ENCODE measurements around the gene ZNF771. TPM values are rescaled to one million over a fixed set of nuclear protein-coding genes. Genes with fewer than 3 reads are reported as not detected.

The ZNF771 gene
- total RNA-seq, 1 experiment from 2014 or later: 11.0 TPM

DNA sequence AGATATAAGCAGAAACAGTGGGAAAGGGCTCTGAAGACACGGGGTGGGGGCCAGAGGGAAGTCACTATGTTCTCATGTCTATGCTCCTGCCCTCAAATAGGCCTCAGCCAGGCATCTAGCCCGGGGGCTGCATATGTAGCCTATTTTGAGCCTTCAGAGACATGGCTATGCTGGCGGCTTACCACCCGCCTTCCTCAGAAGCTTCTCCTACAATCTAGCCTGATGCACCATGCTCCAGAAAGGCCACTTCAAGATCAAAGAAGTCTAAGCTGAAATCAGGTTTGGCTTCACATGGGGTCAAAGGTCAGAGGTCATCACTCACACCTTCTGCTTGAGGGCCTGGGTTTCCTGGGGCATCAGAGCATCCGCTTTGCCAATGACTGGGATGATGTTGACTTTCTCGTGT, 26.6 kb upstream of the ZNF771 start:
- CTCF ChIA-PET: no interaction called here

More for the DNA sequence above, 26.6 kb upstream of the ZNF771 start:
- TF ChIP-seq ZNF274 (IDR thresholded peaks at IDR 0.05; ENCODE audit: low read depth, low read length) (no peak), POLR2AphosphoS5 (IDR thresholded peaks at IDR 0.05; ENCODE audit: low read depth, low read length) (no peak), EGR1 (IDR thresholded peaks at IDR 0.05; ENCODE audit: low read depth) (no peak), EZH2 (IDR thresholded peaks at IDR 0.05) (no peak), CEBPB (IDR thresholded peaks at IDR 0.05; ENCODE audit: low read depth) (no peak), SIN3A (IDR thresholded peaks at IDR 0.05; ENCODE audit: low read depth) (no peak), CBX3 (IDR thresholded peaks at IDR 0.05; ENCODE audit: low read depth) (no peak), JUND (IDR thresholded peaks at IDR 0.05) (no peak), ELF1 (IDR thresholded peaks at IDR 0.05; ENCODE audit: borderline replicate concordance, low read depth) (no peak), ZBTB33 (IDR thresholded peaks at IDR 0.05; ENCODE audit: extremely low read depth, insufficient replicate concordance, low read length) (no peak), POLR2A (IDR thresholded peaks at IDR 0.05; ENCODE audit: borderline replicate concordance, extremely low read depth, insufficient read depth, insufficient read length) (no peak), TCF7L2 (IDR thresholded peaks at IDR 0.05; ENCODE audit: borderline replicate concordance, extremely low read depth, insufficient read depth, insufficient read length) (no peak), RAD21 (IDR thresholded peaks at IDR 0.05; ENCODE audit: low read depth) (no peak), YY1 (IDR thresholded peaks at IDR 0.05; ENCODE audit: extremely low read depth, insufficient replicate concordance, low read depth, low read length) (no peak), SRF (IDR thresholded peaks at IDR 0.05; ENCODE audit: low read depth) (no peak)
- TF ChIP-seq, protein P1, sequence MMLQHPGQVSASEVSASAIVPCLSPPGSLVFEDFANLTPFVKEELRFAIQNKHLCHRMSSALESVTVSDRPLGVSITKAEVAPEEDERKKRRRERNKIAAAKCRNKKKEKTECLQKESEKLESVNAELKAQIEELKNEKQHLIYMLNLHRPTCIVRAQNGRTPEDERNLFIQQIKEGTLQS (IDR thresholded peaks at IDR 0.05): no peak
- TF ChIP-seq, protein P2, sequence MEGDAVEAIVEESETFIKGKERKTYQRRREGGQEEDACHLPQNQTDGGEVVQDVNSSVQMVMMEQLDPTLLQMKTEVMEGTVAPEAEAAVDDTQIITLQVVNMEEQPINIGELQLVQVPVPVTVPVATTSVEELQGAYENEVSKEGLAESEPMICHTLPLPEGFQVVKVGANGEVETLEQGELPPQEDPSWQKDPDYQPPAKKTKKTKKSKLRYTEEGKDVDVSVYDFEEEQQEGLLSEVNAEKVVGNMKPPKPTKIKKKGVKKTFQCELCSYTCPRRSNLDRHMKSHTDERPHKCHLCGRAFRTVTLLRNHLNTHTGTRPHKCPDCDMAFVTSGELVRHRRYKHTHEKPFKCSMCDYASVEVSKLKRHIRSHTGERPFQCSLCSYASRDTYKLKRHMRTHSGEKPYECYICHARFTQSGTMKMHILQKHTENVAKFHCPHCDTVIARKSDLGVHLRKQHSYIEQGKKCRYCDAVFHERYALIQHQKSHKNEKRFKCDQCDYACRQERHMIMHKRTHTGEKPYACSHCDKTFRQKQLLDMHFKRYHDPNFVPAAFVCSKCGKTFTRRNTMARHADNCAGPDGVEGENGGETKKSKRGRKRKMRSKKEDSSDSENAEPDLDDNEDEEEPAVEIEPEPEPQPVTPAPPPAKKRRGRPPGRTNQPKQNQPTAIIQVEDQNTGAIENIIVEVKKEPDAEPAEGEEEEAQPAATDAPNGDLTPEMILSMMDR (IDR thresholded peaks at IDR 0.05 in 2 of 3, conservative IDR thresholded peaks at IDR 0.05 in 1 of 3; ENCODE audit: borderline replicate concordance in 1 of 3, insufficient read depth in 1 of 3, low read depth in 2 of 3, low read length in 2 of 3): no peak
- Histone ChIP-seq H4K20me1 (ENCODE audit: insufficient read depth) (no peaks in the 10 kb centered on the region), H2AFZ (ENCODE audit: low read depth, low read length, poor library complexity, severe bottlenecking) (no peak overlapping the region), H3K9ac (ENCODE audit: low read length) (no peak overlapping the region), H3K79me2 (ENCODE audit: insufficient read depth, low read length) (no peaks in the 10 kb centered on the region), H3K4me1 (ENCODE audit: control insufficient read depth in 1 of 2, insufficient read depth in 2 of 2, low read length in 2 of 2) (peaks cover 14 to 33% of the 10 kb centered on the region in 2 experiments), H3K36me3 (ENCODE audit: control insufficient read depth in 1 of 2, insufficient read depth in 2 of 2, low read length in 2 of 2) (no peaks in the 10 kb centered on the region), H3K4me3 (replicated peaks in 1 of 2; ENCODE audit: low read depth in 1 of 2, low read length in 2 of 2) (no peak overlapping the region), H3K9me2 (ENCODE audit: insufficient read depth) (no peaks in the 10 kb centered on the region), H3K27ac (ENCODE audit: low read depth, low read length) (no peak overlapping the region), H3K27me3 (ENCODE audit: insufficient read depth, low read length) (no peaks in the 10 kb centered on the region), H3K4me2 (ENCODE audit: low read length) (no peak overlapping the region), H3K9me3 (ENCODE audit: control insufficient read depth in 1 of 2, insufficient read depth in 1 of 2, low read depth in 1 of 2, low read length in 2 of 2) (no peaks in the 10 kb centered on the region)
- no peak for DNase-seq (ENCODE audit: low read depth, low spot score)
- no peak for ATAC-seq
- BruUV-seq (replicated peaks): no TSS peak
- POLR2A ChIA-PET: no interaction called here
- RAD21 ChIA-PET (ENCODE audit: low non-redundant PET in 1 of 2, low total read pairs in 2 of 2, uncharacterized antibody in 2 of 2, unreplicated experiment in 2 of 2): no interaction called here
- intact Hi-C loops (cut with micrococcal nuclease): no loop called here
